ENCODE results near the gene ATP6V0C.

ATP6V0C gene

GRCh38 chr16:2493605-2494004 lies 20.1 kb upstream of the ATP6V0C start:
- peak; percentile 3 for DNase-seq

DNA sequence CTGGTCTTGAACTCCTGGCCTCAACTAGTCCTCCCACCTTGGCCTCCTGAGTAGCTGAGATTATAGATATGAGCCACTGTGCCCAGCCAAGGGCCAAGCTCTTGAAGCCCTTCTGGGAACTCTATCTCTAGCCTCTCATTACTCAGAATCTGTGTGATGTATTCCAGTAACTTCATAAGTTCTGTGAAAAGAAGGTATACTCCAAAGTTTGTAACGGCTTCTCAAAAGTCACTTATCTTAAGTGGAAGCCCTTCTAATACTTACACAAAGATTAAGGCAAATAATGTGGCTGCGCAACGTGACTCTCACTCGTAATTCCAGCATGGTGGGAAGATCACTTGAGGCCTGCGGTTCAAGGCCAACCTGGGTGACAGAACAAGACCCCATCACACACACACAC lies 19.1 kb upstream of the ATP6V0C start:
- peak; percentile 6 for DNase-seq

- DNase-seq = peak; percentile 4
Observed at GRCh38 chr16:2495041-2495440, 18.7 kb upstream of the ATP6V0C start.

DNA sequence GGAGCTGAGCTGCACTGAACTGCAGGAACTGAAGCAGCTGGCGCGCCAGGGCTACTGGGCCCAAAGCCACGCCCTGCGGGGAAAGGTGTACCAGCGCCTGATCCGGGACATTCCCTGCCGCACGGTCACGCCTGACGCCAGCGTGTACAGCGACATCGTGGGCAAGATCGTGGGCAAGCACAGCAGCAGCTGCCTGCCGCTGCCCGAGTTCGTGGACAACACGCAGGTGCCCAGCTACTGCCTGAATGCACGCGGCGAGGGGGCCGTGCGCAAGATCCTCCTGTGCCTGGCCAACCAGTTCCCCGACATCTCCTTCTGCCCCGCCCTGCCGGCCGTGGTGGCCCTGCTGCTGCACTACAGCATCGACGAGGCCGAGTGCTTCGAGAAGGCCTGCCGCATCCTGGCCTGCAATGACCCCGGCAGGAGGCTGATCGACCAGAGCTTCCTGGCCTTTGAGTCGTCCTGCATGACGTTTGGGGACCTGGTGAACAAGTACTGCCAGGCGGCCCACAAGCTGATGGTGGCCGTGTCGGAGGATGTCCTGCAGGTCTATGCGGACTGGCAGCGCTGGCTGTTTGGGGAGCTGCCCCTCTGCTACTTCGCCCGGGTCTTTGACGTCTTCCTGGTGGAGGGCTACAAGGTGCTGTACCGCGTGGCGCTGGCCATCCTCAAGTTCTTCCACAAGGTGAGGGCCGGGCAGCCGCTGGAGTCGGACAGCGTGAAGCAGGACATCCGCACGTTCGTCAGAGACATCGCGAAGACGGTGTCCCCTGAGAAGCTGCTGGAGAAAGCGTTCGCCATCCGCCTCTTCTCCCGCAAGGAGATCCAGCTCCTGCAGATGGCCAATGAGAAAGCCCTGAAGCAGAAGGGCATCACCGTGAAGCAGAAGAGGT lies 17.3 kb upstream of the ATP6V0C start:
- DNase-seq = peak; percentile 25

DNA sequence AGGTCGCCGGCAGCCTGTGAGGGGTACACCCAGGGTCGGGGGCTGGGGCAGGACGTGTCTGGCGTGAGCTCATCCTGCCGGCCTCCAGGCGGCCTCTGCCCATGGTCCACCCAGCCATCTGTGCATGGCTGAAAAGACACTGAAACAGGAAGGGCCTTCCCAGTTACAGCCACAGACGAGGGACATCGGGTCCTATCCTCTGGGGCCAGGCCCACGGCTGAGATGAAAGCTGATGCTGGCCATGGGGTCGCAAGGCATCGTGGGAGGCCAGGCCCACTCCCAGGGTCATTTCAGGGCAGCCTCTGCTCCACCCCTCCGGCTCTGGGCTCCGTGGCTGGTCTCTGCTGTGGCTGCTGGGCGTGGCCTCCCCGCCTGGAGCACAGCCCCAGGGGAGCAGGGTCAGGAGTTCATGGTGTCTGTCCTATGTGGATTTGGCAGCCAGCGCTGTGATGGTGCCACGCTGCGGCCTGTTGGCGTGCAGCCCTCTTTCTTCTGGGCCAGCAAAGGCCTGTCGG lies 16.6 kb upstream of the ATP6V0C start:
- DNase-seq = peak; percentile 71

DNA sequence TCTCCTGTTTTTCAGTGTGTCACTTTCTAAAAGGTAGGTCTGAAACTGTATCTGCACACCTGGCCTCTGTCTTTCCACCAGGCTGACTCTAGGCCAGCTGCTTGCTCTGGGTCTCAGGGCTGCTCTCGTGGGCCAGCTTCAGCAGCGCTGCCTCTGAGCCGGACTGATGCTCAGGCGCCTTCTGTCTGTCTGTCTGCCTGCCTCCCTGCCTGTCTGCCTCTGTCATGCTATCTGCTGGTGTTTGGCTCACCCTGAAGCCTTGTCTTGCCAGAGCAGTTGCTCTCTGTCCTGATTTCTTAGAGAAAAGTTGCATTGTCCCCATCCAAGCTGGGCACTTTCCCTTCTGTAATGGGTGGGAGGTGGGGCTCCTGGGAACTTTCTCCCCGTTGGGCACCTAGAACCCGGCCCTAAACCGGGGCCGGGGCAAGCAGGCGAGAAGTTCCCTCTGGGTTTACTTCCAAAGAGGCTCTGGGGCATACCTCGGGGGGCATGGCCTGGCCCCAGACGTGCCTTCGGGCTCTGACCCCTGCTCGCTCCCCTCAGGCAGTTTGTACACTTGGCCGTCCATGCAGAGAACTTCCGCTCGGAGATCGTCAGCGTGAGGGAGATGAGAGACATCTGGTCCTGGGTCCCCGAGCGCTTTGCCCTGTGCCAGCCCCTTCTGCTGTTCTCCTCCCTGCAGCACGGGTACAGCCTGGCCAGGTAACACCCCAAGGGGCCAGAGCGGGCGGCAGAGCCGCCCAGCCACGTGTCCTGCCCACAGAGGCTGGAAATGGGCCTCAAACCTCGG lies 15.9 kb upstream of the ATP6V0C start:
- DNase-seq = peak; percentile 23

- peak; percentile 21 for DNase-seq
Observed at GRCh38 chr16:2498531-2499253, 15.1 kb upstream of the ATP6V0C start.

- peak; percentile 15 for DNase-seq
Observed at GRCh38 chr16:2499454-2499853, 14.3 kb upstream of the ATP6V0C start.

- no peak for DNase-seq
Observed at GRCh38 chr16:2499890-2500429, 13.8 kb upstream of the ATP6V0C start.

- DNase-seq = peak; percentile 40
Observed at GRCh38 chr16:2500430-2500917, 13.3 kb upstream of the ATP6V0C start.

GRCh38 chr16:2500918-2501750 lies 12.6 kb upstream of the ATP6V0C start:
- DNase-seq = peak; percentile 90

GRCh38 chr16:2501946-2502895 lies 11.5 kb upstream of the ATP6V0C start:
- peak; percentile 31 for DNase-seq

DNA sequence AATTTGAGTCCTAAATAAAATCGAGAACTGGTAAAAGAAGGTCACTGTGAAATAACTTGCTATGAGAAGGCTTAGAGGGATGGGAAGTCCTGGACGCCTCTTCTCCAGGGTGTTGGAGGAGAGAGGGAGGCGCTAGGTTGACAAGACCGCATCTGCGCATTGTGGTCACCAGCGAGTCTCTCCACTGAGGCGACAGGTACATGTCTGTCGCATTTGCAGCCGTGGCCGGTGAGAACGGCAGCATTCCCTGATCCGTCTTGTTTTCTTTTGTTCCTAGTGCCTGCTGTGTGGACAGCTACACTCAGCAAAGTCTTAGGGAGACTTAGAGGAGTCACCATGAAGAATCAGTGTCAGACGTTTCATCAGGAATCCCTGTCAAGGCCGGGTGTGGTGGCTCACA lies 8.1 kb upstream of the ATP6V0C start:
- DNase-seq = peak; percentile 9

DNA sequence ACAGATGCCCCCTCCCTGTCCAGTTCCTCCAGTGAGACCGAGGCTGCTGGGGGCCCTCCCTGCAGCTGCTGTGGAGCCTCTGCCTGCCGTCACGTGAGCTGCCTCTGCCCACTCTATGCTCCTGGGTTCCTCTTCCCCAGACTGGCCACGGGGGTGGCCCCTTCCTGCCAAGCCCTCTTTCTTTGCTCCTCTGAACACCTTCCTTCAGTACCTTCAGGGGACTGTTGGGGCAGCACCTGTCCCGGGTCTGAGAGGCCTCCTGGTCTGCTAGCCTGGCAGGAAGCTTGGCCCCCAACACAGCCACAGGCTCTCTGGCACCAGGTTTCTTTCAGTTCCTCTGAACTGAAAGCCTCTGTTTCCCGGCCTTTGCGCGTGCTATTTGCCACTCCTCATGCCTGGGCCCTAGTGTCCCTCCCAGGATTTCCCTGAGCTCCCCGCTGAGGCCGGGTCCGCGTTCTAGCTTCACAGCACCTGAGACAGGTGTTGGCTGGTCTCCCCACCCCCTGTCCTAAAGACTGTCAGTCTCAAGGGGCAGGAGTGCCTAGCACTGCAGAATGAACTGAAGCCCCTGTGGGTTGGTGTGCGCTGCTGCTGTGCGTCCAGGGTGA lies 6.6 kb upstream of the ATP6V0C start:
- peak; percentile 44 for DNase-seq

- DNase-seq = no peak
Observed at GRCh38 chr16:2507665-2508064, 6.1 kb upstream of the ATP6V0C start.

- peak; percentile 29 for DNase-seq
Observed at GRCh38 chr16:2508722-2509400, 4.9 kb upstream of the ATP6V0C start.

DNA sequence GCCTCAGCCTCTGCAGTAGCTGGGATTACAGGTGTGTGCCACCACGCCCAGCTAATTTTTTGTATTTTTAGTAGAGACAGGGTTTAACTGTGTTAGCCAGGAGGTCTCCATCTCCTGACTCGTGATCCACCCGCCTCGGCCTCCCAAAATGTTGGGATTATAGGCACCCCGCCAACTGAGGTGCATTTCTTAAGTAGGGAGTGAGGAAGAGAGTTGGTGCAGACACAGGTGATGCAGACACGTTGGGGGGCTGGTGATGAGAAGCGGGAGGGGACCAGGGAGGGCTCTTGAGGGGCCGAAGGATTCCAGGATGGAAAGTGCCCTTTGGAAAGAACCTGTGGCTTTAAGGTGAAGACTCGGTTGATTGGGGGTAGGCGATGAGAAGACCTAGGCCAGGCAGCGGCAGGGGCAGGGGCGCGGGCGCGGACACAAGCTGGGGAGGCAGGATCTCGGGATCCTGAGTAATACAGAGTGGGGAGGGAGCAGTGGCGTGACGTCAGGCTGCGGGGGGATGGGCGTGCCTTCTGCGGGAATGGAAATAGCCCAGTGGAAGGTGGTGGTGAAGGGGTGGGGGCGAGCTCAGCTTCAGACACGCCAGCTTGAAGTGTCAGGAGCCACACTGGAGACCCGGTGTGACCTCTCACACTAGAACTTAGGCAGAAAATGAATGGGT lies 2.5 kb upstream of the ATP6V0C start:
- DNase-seq = peak; percentile 63

GRCh38 chr16:2511996-2512734 lies 1.6 kb upstream of the ATP6V0C start:
- peak; percentile 35 for DNase-seq
